ENCODE results near the gene NFE2L1.

DNA sequence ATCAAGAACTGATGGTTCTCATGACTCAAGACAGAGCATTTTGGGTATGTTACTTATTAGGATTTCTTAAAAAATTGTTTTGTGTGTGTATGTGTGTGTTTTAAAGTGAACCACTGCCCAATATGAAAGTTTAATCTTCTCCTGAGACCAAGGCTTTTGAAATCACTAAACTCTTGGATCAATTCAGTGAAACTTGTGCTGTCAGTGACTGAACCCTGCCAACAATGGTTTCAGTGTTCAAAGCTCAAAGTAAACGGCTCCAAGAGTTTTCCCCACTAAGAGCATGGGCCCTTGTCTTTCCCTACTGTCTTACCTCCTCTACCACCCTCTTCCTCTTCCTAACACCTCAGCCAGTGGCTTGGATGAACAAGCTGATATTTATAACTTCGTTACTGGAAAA, 22.0 kb downstream of the NFE2L1 start:
- TF ChIP-seq TAF1 (IDR thresholded peaks at IDR 0.05; ENCODE audit: borderline replicate concordance, low read depth, low read length) = no peak
- TF ChIP-seq, protein P1, sequence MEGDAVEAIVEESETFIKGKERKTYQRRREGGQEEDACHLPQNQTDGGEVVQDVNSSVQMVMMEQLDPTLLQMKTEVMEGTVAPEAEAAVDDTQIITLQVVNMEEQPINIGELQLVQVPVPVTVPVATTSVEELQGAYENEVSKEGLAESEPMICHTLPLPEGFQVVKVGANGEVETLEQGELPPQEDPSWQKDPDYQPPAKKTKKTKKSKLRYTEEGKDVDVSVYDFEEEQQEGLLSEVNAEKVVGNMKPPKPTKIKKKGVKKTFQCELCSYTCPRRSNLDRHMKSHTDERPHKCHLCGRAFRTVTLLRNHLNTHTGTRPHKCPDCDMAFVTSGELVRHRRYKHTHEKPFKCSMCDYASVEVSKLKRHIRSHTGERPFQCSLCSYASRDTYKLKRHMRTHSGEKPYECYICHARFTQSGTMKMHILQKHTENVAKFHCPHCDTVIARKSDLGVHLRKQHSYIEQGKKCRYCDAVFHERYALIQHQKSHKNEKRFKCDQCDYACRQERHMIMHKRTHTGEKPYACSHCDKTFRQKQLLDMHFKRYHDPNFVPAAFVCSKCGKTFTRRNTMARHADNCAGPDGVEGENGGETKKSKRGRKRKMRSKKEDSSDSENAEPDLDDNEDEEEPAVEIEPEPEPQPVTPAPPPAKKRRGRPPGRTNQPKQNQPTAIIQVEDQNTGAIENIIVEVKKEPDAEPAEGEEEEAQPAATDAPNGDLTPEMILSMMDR (IDR thresholded peaks at IDR 0.05) = no peak
- TF ChIP-seq YY1 (IDR thresholded peaks at IDR 0.05; ENCODE audit: low read depth) = no peak
- TF ChIP-seq EP300 (IDR thresholded peaks at IDR 0.05; ENCODE audit: borderline replicate concordance in 1 of 2, low read depth in 1 of 2, low read length in 1 of 2) = no peak
- no peak for TF ChIP-seq RFX5 (IDR thresholded peaks at IDR 0.05; ENCODE audit: low read length)
- TF ChIP-seq POLR2AphosphoS5 (IDR thresholded peaks at IDR 0.05; ENCODE audit: low read depth, low read length) = no peak
- TF ChIP-seq, protein P2, sequence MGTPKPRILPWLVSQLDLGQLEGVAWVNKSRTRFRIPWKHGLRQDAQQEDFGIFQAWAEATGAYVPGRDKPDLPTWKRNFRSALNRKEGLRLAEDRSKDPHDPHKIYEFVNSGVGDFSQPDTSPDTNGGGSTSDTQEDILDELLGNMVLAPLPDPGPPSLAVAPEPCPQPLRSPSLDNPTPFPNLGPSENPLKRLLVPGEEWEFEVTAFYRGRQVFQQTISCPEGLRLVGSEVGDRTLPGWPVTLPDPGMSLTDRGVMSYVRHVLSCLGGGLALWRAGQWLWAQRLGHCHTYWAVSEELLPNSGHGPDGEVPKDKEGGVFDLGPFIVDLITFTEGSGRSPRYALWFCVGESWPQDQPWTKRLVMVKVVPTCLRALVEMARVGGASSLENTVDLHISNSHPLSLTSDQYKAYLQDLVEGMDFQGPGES (IDR thresholded peaks at IDR 0.05; ENCODE audit: low read depth, low read length) = no peak
- TF ChIP-seq MEF2A (IDR thresholded peaks at IDR 0.05; ENCODE audit: borderline replicate concordance, low read depth) = no peak
- TF ChIP-seq SMC3 (IDR thresholded peaks at IDR 0.05; ENCODE audit: low read depth, low read length) = no peak

All from SK-N-SH (cell line).